GM21717 (cell line): ENCODE results near the gene ADAMTS15.

Experiments used
- ATAC-seq: cut with Tn5 transposase; IDR thresholded peaks from one replicate; pipeline ENCODE4 v1.9.1; 2021; ENCODE audit warnings: mild to moderate bottlenecking, moderate library complexity; ENCODE audit not compliant: unreplicated experiment

ADAMTS15 gene

DNA sequence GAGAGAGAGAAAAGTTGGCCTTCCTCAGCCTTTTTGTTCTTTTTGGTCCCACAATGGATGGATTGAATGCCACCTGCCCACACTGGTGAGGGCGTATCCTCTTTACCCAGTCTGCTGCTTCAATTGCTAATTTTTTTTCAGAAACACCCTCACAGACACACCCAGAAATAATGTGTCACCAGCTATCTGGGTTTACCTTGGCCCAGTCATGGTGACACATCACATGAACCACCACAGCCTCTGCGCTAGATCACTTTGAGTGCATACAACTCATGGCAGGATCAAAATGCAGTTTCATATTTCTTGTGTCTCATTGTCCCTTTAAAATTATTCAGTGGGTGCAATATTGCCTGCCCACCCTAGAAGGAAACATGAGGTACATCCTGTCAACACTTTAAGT is 63.3 kb downstream of the ADAMTS15 start:
- ATAC-seq = no peak

DNA sequence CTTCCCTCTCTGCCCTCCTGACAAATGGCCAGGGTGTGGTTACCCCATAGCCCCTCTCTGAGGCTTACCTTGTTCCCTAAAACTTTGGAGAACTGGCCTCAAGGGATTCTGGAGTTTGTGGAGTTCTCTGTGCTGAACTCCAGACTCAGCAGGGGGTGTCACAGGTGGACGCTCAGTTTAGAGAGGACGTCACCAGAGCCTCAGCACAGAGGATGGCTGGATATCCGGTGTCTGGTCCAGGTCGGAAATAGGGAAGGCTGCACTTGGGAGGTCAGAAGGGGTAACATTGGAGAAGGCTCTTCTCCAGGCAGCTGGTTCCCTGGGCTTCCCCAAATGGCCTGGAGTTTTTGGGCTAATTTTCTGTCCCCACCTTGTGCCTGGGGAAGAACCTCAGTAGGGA is 64.2 kb downstream of the ADAMTS15 start:
- no peak for ATAC-seq

DNA sequence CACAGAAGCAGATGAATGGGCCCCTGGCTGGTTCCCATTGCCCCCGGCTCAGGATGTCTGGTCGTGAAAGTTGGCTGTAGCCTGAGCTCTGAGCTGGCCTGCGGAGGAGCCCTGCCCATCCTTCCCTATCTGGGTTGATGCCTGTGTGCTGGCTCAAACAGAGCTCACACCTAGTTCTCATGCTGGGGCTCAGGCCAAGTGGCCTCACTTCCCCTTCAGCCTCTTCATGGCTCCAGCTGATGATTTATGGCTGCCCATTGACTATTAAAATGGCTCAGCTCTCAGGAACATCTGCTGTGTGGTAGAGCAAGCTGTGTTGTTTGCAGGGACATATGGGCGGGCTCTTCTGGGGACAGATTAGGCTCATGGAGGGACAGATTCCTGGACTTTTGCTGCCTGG is 64.7 kb downstream of the ADAMTS15 start:
- no peak for ATAC-seq

DNA sequence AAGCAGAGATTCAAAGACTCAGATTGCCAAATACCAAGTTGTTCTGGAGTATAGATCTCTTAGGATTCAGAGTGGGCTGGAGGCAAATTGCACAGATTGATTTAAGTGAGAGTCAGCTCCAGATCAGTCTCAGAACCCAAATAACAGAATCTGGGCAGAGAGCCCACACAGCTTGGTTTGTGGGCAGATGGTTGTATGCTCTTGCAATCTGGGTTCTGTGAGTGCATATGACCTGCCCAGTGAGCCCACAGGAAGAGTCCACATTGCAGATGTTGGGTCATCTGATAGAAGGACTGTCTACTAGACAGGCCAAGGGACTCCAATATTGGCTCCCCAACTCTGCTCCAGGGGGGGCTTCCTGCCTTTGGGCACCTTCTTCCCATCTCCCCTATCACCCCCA is 65.9 kb downstream of the ADAMTS15 start:
- ATAC-seq = no peak

DNA sequence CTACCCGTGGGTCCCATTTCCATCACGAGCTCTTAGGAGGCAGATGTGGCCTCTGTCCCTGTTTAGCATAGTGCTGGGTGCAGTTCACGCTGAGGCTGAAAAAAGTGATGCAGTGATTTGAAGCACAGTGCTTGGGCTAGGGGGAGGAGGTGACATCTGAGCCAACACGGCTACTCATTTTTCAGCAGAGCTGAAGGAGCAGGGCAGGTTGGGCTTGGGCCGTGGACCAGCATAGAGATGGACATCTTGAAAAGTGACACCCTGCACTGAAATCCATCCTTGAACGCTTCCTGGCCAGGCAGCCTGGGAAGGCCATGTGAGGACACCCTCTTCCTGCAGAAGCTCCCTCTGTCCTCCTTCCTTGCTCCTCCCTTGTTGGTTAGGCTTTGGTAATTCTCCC is 66.4 kb downstream of the ADAMTS15 start:
- ATAC-seq = no peak

DNA sequence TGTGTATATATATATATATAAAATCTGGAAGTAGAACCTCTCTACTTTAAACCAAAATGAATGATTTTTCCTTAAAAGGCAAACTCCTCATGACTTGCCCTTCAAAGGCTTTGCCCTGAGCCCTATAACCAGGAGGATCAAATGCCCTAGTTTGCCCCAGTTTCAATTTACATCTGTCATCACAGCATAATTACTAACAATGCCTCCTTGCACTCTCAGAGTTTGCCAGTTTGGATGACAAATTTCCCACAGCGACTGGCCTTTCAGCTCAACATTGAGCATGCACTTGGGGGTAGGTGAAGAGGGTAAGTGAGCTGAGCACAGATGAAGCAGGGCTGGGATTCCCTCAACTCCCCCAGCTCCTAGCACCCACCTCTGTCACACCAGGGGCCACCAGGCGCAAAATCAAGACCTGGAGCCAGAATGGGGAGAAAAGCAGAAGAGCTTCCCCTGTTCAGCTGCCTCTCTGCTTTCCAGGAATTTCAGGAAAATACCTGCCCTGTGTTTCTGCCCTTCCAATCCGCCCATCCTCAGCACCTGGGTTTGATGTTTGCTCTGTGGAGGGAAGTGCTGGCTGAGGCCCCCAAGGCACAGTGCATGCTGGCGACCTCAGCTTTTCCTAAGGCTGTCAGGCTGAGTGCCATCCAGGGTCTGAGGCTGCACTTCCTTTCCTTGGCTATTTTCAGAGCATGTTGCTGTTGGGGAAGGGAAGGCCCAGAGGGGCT is 67.5 kb downstream of the ADAMTS15 start:
- ATAC-seq = no peak

DNA sequence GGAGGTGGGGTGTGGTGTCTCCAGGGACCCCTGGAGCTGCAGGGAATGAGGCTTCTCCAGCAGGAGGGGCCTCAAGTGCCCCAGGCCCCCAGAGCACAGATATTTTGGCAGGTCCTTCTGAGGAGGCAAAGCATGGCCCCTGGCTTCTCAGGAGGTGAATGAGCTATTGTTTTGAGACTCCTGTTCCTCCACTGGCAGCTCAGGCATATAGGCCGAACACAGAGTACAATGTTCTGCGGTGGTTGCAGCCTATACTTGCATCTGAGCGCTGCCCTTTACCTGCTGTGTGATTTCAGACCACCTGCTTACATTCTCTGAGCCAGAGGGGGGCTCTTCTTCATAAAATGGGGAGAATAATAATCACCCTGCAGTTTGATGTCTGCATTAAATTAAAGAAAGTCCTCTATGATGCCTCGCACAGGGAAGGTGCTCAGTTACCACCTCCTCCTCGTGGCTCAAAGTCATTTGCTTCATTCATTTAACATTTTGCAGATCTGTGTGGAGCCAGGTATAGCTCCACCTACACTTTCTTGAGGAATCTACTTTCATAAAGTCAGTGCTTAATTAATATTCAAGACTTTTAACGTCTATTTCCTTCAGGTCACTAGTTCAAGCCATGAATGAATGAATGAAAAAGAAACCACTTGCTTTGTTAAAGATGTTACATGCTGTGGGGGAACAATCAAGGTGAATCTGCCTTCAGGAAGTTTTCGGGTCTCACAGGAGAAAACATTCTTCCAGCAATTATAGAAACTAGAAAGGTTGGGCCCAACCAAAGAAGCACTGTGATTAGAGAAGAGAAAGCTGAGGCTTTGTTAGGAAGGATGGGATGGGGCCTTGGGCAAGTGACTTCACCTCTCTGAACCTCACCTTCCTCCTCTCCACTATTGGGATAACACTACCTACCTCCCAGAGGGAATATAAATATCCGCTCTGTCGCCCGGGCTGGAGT is 68.4 kb downstream of the ADAMTS15 start:
- ATAC-seq = no peak

DNA sequence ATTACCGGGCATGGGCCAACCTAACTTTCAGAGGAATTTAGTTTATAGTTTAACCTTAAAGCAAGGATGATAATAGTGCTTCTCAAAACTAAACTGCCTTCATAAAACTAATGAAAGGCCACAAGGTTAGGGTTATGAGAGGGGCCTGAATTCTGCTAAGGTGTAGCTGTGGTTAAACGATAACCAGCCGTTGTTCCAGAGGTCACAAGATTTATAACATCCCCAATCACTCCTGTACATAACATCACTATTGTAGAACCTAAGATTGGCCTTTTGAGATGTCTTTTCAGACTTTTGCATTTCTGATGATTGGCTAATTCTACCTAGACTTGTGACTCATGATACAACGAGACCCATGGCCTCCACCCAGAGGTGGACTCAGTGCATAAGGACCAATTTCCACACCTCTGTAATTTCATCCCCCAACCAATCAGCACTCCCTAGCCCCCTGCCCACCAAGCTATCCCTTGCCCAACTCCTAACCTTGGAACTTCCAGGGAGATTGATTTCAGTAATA is 69.8 kb downstream of the ADAMTS15 start:
- ATAC-seq = no peak

DNA sequence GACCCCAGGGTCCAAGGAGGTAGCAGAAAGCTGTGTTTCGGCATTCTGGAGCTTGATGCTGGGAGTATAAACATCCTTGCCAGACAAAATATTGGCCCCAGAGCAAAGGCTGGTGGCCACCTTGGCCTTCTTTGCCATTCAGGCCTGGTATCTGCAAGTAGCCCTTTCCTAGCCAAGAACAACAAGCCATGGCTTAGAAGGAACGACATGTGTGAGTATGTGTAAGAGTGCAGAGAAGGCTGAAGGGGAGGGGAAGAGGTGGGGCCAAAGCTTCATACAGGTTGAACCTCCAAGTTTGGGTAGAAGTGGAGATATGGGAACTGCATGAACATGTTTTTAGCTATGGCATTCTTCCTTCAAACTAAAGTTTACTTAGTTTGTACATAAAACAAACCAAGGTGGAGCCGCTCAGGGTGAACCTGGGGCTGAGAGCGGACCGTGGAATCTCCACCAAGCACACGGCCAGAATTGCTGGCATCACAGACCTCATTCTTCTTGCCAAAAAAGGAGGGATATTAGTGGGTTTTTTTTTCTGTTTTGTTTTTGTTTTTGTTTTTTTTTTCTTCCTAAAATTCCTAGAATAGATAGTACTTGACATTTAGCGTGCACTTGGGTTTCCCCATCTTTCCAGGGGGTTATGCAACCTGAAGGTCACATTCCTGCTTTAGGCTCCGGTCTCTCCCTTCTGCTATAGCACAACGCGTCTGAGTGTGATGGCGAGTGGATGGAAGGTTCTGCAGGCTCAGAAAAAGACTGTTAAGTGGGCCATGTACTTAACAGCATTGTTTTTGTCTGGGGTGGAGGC is 70.9 kb downstream of the ADAMTS15 start:
- ATAC-seq = no peak

DNA sequence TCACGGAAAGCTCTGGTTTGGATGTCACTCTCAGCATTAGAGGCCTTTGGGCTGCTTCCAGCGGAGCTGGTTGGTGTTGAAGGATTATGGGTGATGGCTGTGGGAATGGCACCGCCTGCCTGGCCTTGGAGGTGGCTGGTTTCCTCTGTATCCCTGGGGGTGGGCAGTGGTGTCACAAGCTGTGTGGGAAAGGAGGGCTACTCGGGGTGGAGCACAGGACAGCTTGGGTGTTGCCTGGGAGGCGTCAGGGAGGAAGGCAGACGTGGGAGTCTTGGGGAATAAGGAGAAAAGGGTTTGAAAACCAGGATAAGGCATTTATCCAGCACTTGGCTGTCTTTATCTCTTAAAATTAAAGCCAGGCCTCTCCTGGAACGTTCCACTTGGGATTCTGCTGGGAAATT is 71.8 kb downstream of the ADAMTS15 start:
- no peak for ATAC-seq

DNA sequence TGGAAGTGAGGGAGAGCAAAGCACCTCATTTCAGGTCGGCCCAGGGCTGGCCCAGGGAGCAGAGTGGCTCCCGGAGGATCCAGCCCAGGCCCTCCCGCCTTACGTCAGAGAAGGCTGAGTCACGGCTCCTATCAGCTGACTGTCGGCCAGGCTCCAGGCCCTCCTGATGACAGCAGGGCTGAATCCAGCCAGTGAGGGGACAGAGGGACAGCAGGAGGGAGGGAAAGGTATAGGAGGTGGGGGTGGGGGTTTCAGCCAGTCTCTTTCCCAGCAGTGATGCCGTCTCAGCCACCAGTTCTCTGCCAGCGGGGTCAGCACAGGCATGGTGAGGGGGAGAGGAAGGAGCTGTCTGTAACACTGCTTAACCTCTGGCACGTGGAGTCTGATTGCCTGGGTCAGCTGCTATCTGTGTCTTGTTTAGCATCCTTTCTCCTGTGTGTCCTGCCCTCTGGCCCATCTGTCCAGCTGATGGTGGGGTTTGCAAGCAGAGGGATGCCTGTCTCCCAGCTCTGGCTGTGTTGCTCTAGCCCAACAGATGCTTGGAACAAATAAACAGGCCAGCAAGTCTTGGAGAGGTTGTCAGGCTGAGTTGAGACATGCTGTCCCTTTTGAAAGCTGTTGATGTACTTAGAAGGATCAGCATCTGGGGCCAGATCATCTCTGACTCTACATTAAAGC is 74.0 kb downstream of the ADAMTS15 start:
- no peak for ATAC-seq

DNA sequence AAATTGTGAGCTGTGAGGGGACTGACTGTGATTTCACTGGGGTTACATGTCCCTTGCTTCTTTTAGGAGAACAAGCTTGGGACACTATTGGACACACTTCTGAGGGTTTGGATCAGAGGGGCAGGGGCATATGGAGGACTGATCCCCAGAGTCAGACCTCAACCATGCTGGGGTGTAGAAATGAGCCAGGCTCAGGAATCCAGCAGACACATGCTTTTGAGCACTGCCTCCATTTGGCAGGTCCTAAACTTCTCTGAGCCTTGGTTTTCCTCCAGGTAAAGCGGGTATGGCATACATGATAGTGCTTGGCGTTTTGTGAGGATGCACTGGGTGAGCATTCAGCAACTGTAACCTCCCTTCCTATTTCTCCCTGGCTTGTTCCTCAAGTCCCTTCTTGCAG is 74.7 kb downstream of the ADAMTS15 start:
- no peak for ATAC-seq

DNA sequence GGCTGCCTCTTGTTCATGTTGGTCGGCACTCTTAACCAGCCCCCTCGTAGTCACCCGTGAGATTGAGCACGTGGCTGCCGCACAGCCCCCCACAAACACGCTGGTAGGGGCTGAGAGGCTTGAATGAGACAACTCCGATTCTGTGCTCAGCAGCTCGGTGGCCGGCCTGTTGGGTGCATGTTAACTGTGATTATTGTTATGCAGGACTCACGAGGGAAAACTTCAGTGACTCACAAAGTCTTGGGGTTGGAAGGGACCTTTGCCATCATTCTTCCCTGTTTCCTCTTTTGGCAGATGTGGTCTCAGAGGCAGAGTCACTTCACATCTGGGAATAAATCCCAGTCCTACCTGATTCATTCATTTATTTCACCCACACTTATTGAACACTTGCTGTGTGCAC is 75.2 kb downstream of the ADAMTS15 start:
- no peak for ATAC-seq

DNA sequence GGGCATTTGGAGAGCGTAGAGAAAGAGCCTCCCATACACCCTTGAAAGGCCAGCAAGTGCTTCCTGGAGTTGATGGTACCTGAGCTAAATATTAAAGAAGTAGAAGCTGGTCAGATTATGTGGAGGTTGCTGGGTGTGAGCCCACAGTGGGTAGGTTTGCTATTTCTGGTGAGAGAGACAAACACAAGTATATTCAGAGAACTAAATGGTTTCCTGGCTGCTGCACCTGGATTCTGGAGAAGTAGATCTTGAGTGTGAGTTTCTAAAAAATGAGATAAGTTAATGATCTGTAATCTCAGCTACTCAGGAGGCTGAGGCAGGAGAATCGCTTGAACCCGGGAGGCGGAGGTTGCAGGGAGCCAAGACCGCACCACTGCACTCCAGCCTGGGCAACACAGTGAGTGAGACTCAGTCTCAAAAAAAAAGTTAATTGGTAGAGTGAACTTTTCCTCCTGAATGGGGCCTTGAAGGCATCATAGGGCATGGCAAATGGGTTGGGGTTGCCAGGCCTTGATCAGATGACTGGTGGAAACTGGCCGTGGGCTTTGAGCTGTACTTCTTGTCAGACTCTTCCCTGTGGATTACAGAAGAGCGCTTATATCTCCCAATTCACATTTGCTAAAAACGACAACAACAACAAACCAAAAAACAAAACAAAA is 75.8 kb downstream of the ADAMTS15 start:
- no peak for ATAC-seq

DNA sequence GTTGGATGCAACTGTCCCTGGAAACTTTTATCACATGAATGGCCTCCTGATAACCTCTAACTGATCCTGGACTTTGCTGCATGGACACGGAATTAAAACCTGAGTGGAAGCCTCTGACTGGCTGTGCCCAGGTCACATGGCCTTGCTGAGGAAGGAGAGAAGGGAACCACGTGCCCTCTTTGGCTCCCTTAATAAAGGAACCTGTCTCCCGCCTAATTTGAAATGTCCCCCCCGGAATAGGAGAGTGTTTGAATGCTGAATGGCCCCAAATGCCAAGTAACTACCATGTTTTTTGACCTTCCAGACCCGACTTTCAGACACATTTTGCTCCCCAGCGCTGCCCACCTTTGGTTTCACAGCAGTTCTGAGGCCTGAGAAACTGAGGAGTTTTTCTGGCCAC is 76.9 kb downstream of the ADAMTS15 start:
- no peak for ATAC-seq
